ENCODE results near the gene GGA2.

GGA2 gene

DNA sequence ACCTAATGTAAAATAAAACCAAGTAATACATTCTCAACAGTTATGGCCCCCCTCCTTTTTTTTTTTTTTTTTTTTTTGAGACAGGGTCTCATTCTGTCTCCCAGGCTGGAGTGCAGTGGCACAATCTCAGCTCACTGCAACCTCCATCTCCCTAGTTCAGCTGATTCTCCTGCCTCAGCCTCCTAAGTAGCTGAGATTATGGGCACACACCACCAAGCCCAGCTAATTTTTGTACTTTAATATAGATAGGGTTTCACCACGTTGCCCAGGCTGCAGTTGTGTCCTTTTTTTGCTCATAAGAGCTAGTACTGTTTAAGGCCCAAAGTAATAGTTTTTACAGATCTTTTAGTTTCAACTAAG is 28.6 kb upstream of the GGA2 start:
- Histone ChIP-seq H3K27me3 (ENCODE audit: control insufficient read depth in 1 of 2, insufficient read depth in 2 of 2, low read length in 2 of 2) (no peaks in the 10 kb centered on the region), H3K27ac (ENCODE audit: low read depth, low read length) (no peak overlapping the region), H3K9ac (ENCODE audit: low read length) (no peak overlapping the region), H3K9me3 (ENCODE audit: low read length) (no peaks in the 10 kb centered on the region), H3K4me3 (ENCODE audit: low read depth in 1 of 2, low read length in 2 of 2) (no peak overlapping the region), H3K4me1 (ENCODE audit: insufficient read depth, low read length) (no peaks in the 10 kb centered on the region), H3K36me3 (ENCODE audit: insufficient read depth, low read length) (peaks cover 35% of the 10 kb centered on the region)

GRCh38 chr16:23537390-23537789 is 27.1 kb upstream of the GGA2 start:
- no peaks in the 10 kb centered on the region for H3K4me1 ChIP-seq (ENCODE audit: insufficient read depth, low read length)
- H3K4me3 ChIP-seq (ENCODE audit: low read depth in 1 of 2, low read length in 2 of 2) = no peak overlapping the region
- H3K36me3 ChIP-seq (ENCODE audit: insufficient read depth, low read length) = peaks cover 32% of the 10 kb centered on the region
- H3K27me3 ChIP-seq (ENCODE audit: control insufficient read depth in 1 of 2, insufficient read depth in 2 of 2, low read length in 2 of 2) = no peaks in the 10 kb centered on the region
- no peak overlapping the region for H3K9ac ChIP-seq (ENCODE audit: low read length)
- no peaks in the 10 kb centered on the region for H3K9me3 ChIP-seq (ENCODE audit: low read length)
- no peak overlapping the region for H3K27ac ChIP-seq (ENCODE audit: low read depth, low read length)

DNA sequence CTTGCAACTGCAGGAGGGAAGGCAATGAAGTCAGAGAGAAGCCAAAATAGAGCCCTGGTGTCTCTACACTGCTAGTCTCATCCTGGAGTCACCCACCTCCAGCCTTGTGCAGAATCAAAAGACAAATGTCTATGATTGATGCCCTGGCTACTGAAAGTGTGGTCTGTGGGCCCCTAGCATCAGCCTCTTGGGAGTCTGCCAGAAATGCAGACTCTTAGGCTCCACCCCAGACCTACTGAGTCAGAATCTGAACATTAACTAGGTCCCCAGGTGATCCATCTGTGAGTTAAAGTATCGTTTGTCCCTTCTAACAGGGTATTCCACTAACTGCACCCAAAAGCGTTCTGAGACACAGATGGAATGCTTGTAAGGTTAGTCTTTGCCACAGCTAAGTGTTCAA is 25.6 kb upstream of the GGA2 start:
- Histone ChIP-seq H3K9ac (ENCODE audit: low read length) (no peak overlapping the region), H3K9me3 (ENCODE audit: low read length) (no peaks in the 10 kb centered on the region), H3K27me3 (ENCODE audit: control insufficient read depth in 1 of 2, insufficient read depth in 2 of 2, low read length in 2 of 2) (no peaks in the 10 kb centered on the region), H3K4me1 (ENCODE audit: insufficient read depth, low read length) (no peaks in the 10 kb centered on the region), H3K36me3 (ENCODE audit: insufficient read depth, low read length) (peaks cover 40% of the 10 kb centered on the region), H3K4me3 (ENCODE audit: low read depth in 1 of 2, low read length in 2 of 2) (no peak overlapping the region), H3K27ac (ENCODE audit: low read depth, low read length) (no peak overlapping the region)

DNA sequence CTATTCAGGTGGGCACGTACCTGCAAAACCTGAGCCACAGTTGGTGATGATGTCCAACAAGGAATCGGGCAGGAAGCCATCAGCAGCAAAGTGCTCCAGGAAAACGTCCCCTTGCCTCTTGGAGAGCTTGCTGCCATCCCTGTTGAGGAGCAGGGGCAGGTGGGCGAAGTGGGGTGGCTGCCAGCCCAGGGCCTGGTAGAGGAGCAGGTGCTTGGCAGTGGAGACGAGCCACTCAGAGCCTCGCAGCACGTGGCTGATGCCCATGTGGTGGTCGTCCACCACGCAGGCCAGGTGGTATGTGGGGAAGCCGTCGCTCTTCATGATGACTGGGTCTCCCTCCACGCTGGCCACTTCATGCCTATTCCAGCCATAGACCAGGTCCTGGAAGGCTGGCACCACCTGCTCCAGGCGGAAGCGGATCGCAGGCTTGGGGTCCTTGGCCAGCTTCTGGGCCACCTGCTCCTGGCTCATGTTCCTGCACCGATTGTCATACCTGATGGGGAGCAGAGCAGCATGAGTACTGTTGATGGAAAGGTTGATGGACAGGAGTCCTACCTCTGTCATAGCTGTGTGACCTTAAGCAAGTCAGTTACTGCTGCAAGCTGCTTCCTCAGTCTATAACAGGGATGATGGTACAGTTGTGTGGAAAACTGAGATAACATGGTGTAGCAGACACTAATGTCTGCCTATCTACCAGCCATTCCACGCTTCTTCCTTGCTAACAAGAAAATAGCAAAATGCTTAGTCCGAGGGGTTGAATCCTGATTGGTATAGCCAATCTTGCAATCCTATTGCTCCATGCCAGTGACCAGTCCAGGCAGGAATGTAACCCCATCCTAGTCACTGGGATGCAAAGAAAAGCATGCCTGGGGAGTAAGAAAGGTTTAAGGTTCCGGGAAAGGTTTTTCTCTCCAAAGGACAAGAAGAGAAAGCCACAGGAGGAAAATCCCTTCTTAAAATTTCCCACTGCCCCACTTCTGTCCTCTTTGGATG is 24.9 kb upstream of the GGA2 start:
- no peak overlapping the region for H3K9ac ChIP-seq (ENCODE audit: low read length)
- no peaks in the 10 kb centered on the region for H3K4me1 ChIP-seq (ENCODE audit: insufficient read depth, low read length)
- no peaks in the 10 kb centered on the region for H3K27me3 ChIP-seq (ENCODE audit: control insufficient read depth in 1 of 2, insufficient read depth in 2 of 2, low read length in 2 of 2)
- H3K36me3 ChIP-seq (ENCODE audit: insufficient read depth, low read length) = peaks cover 36% of the 10 kb centered on the region
- H3K4me3 ChIP-seq (ENCODE audit: low read depth in 1 of 2, low read length in 2 of 2) = no peak overlapping the region
- no peaks in the 10 kb centered on the region for H3K9me3 ChIP-seq (ENCODE audit: low read length)
- no peak overlapping the region for H3K27ac ChIP-seq (ENCODE audit: low read depth, low read length)

DNA sequence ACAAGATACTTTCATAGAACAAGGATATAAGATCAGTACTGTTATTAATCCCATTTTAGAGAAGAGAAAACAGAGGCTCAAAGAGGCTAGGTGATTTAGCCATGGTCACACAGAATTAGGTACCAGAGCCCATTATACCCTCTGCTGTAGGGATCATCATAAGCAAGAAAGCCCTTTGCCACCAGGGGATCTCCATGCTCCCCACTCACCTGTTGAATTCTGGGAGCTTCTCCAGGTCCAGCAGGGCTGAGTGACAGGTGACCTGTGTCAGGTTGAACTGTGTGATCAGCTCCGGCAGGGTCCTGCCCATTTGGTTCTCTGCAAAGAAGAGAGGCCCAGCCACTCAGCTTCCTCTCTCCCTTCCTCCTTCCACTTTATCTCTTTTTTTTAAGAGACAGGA is 22.2 kb upstream of the GGA2 start:
- H3K27me3 ChIP-seq (ENCODE audit: control insufficient read depth in 1 of 2, insufficient read depth in 2 of 2, low read length in 2 of 2) = no peaks in the 10 kb centered on the region
- no peaks in the 10 kb centered on the region for H3K9me3 ChIP-seq (ENCODE audit: low read length)
- peaks cover 52% of the 10 kb centered on the region for H3K36me3 ChIP-seq (ENCODE audit: insufficient read depth, low read length)
- no peak overlapping the region for H3K27ac ChIP-seq (ENCODE audit: low read depth, low read length)
- no peak overlapping the region for H3K4me3 ChIP-seq (ENCODE audit: low read depth in 1 of 2, low read length in 2 of 2)
- H3K9ac ChIP-seq (ENCODE audit: low read length) = no peak overlapping the region
- H3K4me1 ChIP-seq (ENCODE audit: insufficient read depth, low read length) = no peaks in the 10 kb centered on the region

GRCh38 chr16:23530062-23530461 is 19.8 kb upstream of the GGA2 start:
- H3K4me1 ChIP-seq (ENCODE audit: insufficient read depth, low read length) = no peaks in the 10 kb centered on the region
- peaks cover 50% of the 10 kb centered on the region for H3K36me3 ChIP-seq (ENCODE audit: insufficient read depth, low read length)
- H3K9me3 ChIP-seq (ENCODE audit: low read length) = no peaks in the 10 kb centered on the region
- no peak overlapping the region for H3K4me3 ChIP-seq (ENCODE audit: low read depth in 1 of 2, low read length in 2 of 2)
- H3K9ac ChIP-seq (ENCODE audit: low read length) = no peak overlapping the region
- H3K27me3 ChIP-seq (ENCODE audit: control insufficient read depth in 1 of 2, insufficient read depth in 2 of 2, low read length in 2 of 2) = no peaks in the 10 kb centered on the region
- H3K27ac ChIP-seq (ENCODE audit: low read depth, low read length) = no peak overlapping the region

DNA sequence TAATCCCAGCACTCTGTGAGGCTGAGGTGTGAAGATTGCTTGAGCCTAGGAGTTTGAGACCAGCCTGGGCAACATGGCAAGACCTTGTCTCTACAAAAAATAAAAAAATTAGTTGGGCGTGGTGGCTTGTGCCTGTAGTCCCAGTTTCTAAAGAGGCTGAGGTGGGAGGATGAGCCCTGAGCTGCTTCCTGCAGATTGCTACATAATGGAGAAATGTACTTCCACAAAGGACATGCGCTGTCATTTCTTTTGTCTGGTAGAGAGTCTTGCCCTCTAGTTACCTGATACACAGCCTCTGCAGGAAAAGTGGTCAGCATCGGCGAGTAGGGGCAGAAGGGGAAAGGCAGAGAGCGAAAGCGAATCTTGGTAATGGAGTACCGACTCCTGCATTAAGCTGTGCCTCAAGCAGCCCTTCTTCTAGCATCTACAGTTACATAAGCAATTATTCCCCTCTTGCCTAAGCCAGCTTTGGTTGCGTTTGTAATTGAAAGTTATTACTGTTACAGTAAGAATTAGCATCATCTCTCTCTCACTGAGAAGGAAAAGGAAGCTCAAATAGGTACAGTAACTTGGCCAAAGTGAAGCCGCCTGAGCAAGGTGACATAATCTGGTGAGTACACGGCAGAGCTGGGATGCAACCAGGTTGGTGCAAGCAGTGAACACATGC is 18.5 kb upstream of the GGA2 start:
- Histone ChIP-seq H3K4me1 (ENCODE audit: insufficient read depth, low read length) (no peaks in the 10 kb centered on the region), H3K36me3 (ENCODE audit: insufficient read depth, low read length) (peaks cover 50% of the 10 kb centered on the region), H3K27me3 (ENCODE audit: control insufficient read depth in 1 of 2, insufficient read depth in 2 of 2, low read length in 2 of 2) (no peaks in the 10 kb centered on the region), H3K9me3 (ENCODE audit: low read length) (no peaks in the 10 kb centered on the region), H3K4me3 (ENCODE audit: low read depth in 1 of 2, low read length in 2 of 2) (no peak overlapping the region), H3K9ac (ENCODE audit: low read length) (no peak overlapping the region), H3K27ac (ENCODE audit: low read depth, low read length) (no peak overlapping the region)

DNA sequence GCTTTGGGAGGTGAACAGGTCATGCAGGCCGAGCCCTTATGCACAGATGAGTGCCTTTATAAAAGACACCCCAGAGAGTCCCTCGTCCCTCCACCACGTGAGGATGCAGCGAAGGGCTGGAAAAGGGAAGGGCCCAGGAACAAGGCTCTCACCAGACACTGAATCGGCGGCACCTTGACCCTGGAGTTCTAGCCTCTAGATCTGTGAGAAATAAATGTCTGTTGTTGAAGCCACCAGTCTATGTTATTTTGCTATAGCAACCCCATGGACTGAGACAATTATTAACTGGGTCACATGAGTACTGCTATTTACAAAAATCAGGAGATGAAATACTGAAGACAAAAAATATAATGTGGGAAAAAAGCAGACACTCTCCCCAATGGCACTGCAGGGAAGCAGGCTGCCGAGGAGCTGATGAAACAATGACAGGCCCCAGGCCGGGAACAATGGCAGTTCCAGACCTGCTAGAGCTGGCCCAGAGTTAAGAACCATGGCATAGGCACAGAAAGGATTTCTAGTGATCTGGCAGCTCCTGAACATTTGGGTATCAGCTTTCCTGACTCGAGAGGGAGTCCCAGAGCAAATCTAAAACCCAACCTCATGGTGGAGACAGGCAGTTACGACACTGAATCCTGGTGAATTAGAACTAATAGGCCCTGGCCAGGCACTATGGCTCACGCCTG is 17.8 kb upstream of the GGA2 start:
- Histone ChIP-seq H3K27ac (ENCODE audit: low read depth, low read length) (no peak overlapping the region), H3K9ac (ENCODE audit: low read length) (no peak overlapping the region), H3K9me3 (ENCODE audit: low read length) (no peaks in the 10 kb centered on the region), H3K27me3 (ENCODE audit: control insufficient read depth in 1 of 2, insufficient read depth in 2 of 2, low read length in 2 of 2) (no peaks in the 10 kb centered on the region), H3K36me3 (ENCODE audit: insufficient read depth, low read length) (peaks cover 54% of the 10 kb centered on the region), H3K4me1 (ENCODE audit: insufficient read depth, low read length) (no peaks in the 10 kb centered on the region), H3K4me3 (ENCODE audit: low read depth in 1 of 2, low read length in 2 of 2) (no peak overlapping the region)

- no peaks in the 10 kb centered on the region for H3K9me3 ChIP-seq (ENCODE audit: low read length)
- H3K27me3 ChIP-seq (ENCODE audit: control insufficient read depth in 1 of 2, insufficient read depth in 2 of 2, low read length in 2 of 2) = no peaks in the 10 kb centered on the region
- H3K4me3 ChIP-seq (ENCODE audit: low read depth in 1 of 2, low read length in 2 of 2) = no peak overlapping the region
- H3K27ac ChIP-seq (ENCODE audit: low read depth, low read length) = no peak overlapping the region
- H3K4me1 ChIP-seq (ENCODE audit: insufficient read depth, low read length) = no peaks in the 10 kb centered on the region
- no peak overlapping the region for H3K9ac ChIP-seq (ENCODE audit: low read length)
- peaks cover 45% of the 10 kb centered on the region for H3K36me3 ChIP-seq (ENCODE audit: insufficient read depth, low read length)
Observed at GRCh38 chr16:23524886-23525285, 14.6 kb upstream of the GGA2 start.

DNA sequence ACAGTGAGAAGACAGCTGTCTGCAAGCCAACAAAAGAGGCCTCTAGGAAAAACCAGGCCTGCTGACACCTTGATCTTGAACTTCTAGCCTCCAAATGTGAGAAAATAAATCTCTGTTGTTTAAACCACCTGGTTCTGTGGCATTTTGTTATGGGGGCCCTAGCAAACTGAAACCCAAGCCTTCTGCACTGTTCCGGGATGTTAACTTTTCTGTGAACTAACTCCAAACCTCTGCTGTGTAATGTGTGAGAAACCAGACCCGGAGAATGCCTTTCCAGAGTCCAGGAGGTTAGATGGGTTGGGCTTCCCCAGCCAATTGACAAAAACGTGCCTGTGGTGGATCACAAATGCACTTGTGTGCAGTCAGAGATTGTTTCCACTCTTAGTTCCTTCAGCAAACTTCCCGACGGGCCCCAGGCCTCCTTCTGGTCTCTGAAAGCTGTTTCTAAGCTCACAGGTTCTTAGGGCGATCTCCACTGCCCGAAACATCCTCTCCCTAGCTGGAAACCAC is 13.6 kb upstream of the GGA2 start:
- Histone ChIP-seq H3K4me1 (ENCODE audit: insufficient read depth, low read length) (no peaks in the 10 kb centered on the region), H3K27ac (ENCODE audit: low read depth, low read length) (no peak overlapping the region), H3K36me3 (ENCODE audit: insufficient read depth, low read length) (peaks cover 42% of the 10 kb centered on the region), H3K9ac (ENCODE audit: low read length) (no peak overlapping the region), H3K9me3 (ENCODE audit: low read length) (no peaks in the 10 kb centered on the region), H3K4me3 (ENCODE audit: low read depth in 1 of 2, low read length in 2 of 2) (no peak overlapping the region), H3K27me3 (ENCODE audit: control insufficient read depth in 1 of 2, insufficient read depth in 2 of 2, low read length in 2 of 2) (no peaks in the 10 kb centered on the region)

- no peak overlapping the region for H3K27ac ChIP-seq (ENCODE audit: low read depth, low read length)
- peaks cover 36% of the 10 kb centered on the region for H3K36me3 ChIP-seq (ENCODE audit: insufficient read depth, low read length)
- H3K4me3 ChIP-seq (ENCODE audit: low read depth in 1 of 2, low read length in 2 of 2) = no peak overlapping the region
- H3K27me3 ChIP-seq (ENCODE audit: control insufficient read depth in 1 of 2, insufficient read depth in 2 of 2, low read length in 2 of 2) = no peaks in the 10 kb centered on the region
- no peaks in the 10 kb centered on the region for H3K4me1 ChIP-seq (ENCODE audit: insufficient read depth, low read length)
- H3K9ac ChIP-seq (ENCODE audit: low read length) = no peak overlapping the region
- H3K9me3 ChIP-seq (ENCODE audit: low read length) = no peaks in the 10 kb centered on the region
Observed at GRCh38 chr16:23523321-23523720, 13.0 kb upstream of the GGA2 start.

Data from muscle layer of colon (tissue), 2 donors.